CD14-positive monocyte (primary cell): ENCODE results near the gene TMEM190. TPM values are rescaled to one million over a fixed set of nuclear protein-coding genes. Genes with fewer than 3 reads are reported as not detected.

Experiments used
- DNase-seq, 3 donors: peaks; one replicate each; pipeline ENCODE4 v3.0.0-alpha.2; 2011 to 2022
- H2AFZ ChIP-seq: 2 replicates; pipeline ENCODE4 v1.6.0; 2012; ENCODE audit warnings: mild to moderate bottlenecking, low read depth, low read length, inconsistent platforms; ENCODE audit not compliant: insufficient read depth, poor library complexity, severe bottlenecking
- H3K27ac ChIP-seq, 2 donors: 1 replicate in 1 of 2; 2 replicates in 1 of 2; pipeline ENCODE4 v1.5.1; 2012 to 2013; ENCODE audit warnings: low read length in 2 of 2, control low read depth in 1 of 2, inconsistent platforms in 1 of 2, low read depth in 1 of 2, mild to moderate bottlenecking in 1 of 2
- H3K27me3 ChIP-seq, 2 donors: one replicate each; pipeline versions ENCODE4 v1.6.0 to v1.6.1; 2011 to 2013; ENCODE audit warnings: low read length in 2 of 2; ENCODE audit not compliant: control insufficient read depth in 2 of 2, insufficient read depth in 2 of 2
- H3K36me3 ChIP-seq, 2 donors: replicated peaks in 1 of 2; 1 replicate in 1 of 2; 2 replicates in 1 of 2; pipeline versions ENCODE4 v1.5.1 to v1.6.1; 2012 to 2013; ENCODE audit warnings: low read length in 2 of 2, control low read depth in 1 of 2, inconsistent platforms in 1 of 2, mild to moderate bottlenecking in 1 of 2; ENCODE audit not compliant: insufficient read depth in 2 of 2, control insufficient read depth in 1 of 2
- H3K4me1 ChIP-seq, 2 donors: 1 replicate in 1 of 2; 2 replicates in 1 of 2; pipeline versions ENCODE4 v1.5.1 to v1.6.1; 2012 to 2013; ENCODE audit warnings: low read length in 2 of 2, control low read depth in 1 of 2, inconsistent platforms in 1 of 2, mild to moderate bottlenecking in 1 of 2, moderate library complexity in 1 of 2; ENCODE audit not compliant: insufficient read depth in 2 of 2, control insufficient read depth in 1 of 2
- H3K4me2 ChIP-seq: replicated peaks from 2 replicates; pipeline ENCODE3; 2012; ENCODE audit warnings: low read length, moderate library complexity, mild to moderate bottlenecking; ENCODE audit not compliant: poor library complexity, severe bottlenecking; ENCODE audit errors: extremely low read depth
- H3K4me3 ChIP-seq, 3 experiments: fragments of 200-600 bp in 1 of 3; sonication (generic) in 1 of 3; replicated peaks in 1 of 3; 1 replicate in 2 of 3; 2 replicates in 1 of 3; pipeline ENCODE4 v1.5.1; 2011 to 2013; ENCODE audit warnings: low read length in 3 of 3, mild to moderate bottlenecking in 3 of 3, control low read depth in 2 of 3, low read depth in 2 of 3, inconsistent platforms in 1 of 3, moderate library complexity in 1 of 3
- H3K79me2 ChIP-seq: 2 replicates; pipeline ENCODE4 v1.6.0; 2012; ENCODE audit warnings: mild to moderate bottlenecking, control low read depth, inconsistent platforms, low read length, moderate library complexity; ENCODE audit not compliant: insufficient read depth
- H3K9ac ChIP-seq: 2 replicates; pipeline ENCODE4 v1.6.0; 2017; ENCODE audit warnings: low read length, mild to moderate bottlenecking; ENCODE audit not compliant: insufficient read depth, poor library complexity, severe bottlenecking
- H3K9me3 ChIP-seq, 2 donors: replicated peaks in 1 of 2; 1 replicate in 1 of 2; 2 replicates in 1 of 2; pipeline versions ENCODE4 v1.5.1 to v1.6.1; 2012 to 2013; ENCODE audit warnings: low read length in 2 of 2, control low read depth in 1 of 2; ENCODE audit not compliant: control insufficient read depth in 1 of 2, insufficient read depth in 1 of 2
- H4K20me1 ChIP-seq: 2 replicates; pipeline ENCODE4 v1.6.0; 2012; ENCODE audit warnings: mild to moderate bottlenecking, low read length, control low read depth, moderate library complexity; ENCODE audit not compliant: insufficient read depth
- H3K27ac Mint-ChIP-seq, 7 donors: one replicate each; pipeline ENCODE4 v1.8.0; 2020; ENCODE audit warnings: mild to moderate bottlenecking in 7 of 7, mixed read lengths in 7 of 7, moderate library complexity in 6 of 7, inconsistent platforms in 2 of 7
- H3K27me3 Mint-ChIP-seq, 3 donors: one replicate each; pipeline ENCODE4 v1.8.0; 2021 to 2022; ENCODE audit warnings: low read depth in 3 of 3, mild to moderate bottlenecking in 3 of 3, mixed read lengths in 3 of 3, moderate library complexity in 3 of 3, inconsistent platforms in 1 of 3
- H3K36me3 Mint-ChIP-seq, 2 donors: one replicate each; pipeline ENCODE4 v1.8.0; 2020; ENCODE audit warnings: mixed read lengths in 2 of 2, inconsistent platforms in 1 of 2, mild to moderate bottlenecking in 1 of 2
- H3K4me1 Mint-ChIP-seq: one replicate; pipeline ENCODE4 v1.8.0; 2020; ENCODE audit warnings: mild to moderate bottlenecking, mixed read lengths
- H3K4me3 Mint-ChIP-seq, 2 donors: one replicate each; pipeline ENCODE4 v1.8.0; 2020; ENCODE audit warnings: mild to moderate bottlenecking in 2 of 2, mixed read lengths in 2 of 2, moderate library complexity in 1 of 2
- H3K9me3 Mint-ChIP-seq, 7 donors: one replicate each; pipeline ENCODE4 v1.8.0; 2020 to 2022; ENCODE audit warnings: mixed read lengths in 7 of 7, mild to moderate bottlenecking in 6 of 7, moderate library complexity in 6 of 7, inconsistent platforms in 2 of 7
- CTCF ChIP-seq: fragments of 200-600 bp; IDR thresholded peaks from one replicate; pipeline ENCODE4 v1.8.0; 2022; ENCODE audit warnings: antibody characterized with exemption, mild to moderate bottlenecking
- WGBS: methylation state at CpG from one replicate; pipeline ENCODE4 v1.1.5; 2013; ENCODE audit warnings: missing lambda C conversion rate; ENCODE audit not compliant: insufficient coverage; 5-methylcytosine and 5-hydroxymethylcytosine counted together
- intact Hi-C, 2 donors: fragments of 100-400 bp; cut with micrococcal nuclease; formaldehyde crosslinking; loops; one replicate each; pipeline versions ENCODE4 v1.15.0 to v1.15.1; 2023
- polyA plus RNA-seq, 3 donors: library from polyadenylated mRNA; depleted of rRNA in 1 of 3; unstranded in 2 of 3; stranded (reverse) in 1 of 3; fragments of 300-500 nt in 2 of 3; fragments of >200 nt in 1 of 3; fragmentation: Illumina TruSeq in 2 of 3; gene quantifications; 1 replicate in 2 of 3; 2 replicates in 1 of 3; pipeline ENCODE4 v1.2.3, GENCODE V29; 2012 to 2021

TMEM190 gene
- polyA plus RNA-seq, 3 donors: not detected

DNA sequence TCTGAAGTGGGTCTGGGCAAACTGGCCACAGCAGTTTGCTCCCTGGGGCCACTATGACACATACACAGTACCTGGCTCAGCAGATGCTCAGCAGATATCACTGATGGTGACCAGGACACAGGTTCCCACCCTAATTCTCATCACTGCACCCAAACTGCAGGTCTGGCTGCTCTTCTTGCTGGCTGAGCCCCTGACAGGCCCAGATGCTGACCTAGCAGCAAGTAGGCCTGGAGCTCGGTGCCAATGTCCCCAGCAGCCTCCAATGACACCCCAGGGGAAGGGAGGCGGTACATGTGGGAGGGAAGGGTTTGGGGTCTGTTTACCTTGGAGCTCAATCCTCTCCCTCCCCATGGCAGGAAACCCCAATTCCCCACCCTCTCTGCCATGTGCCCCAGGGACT lies 25.9 kb downstream of the TMEM190 start:
- peaks cover 29% of the 10 kb centered on the region for H4K20me1 ChIP-seq
- H3K27ac ChIP-seq: peak overlapping the region in 1 of 2 donors; percentile 15
- no peaks in the 10 kb centered on the region for H3K9me3 ChIP-seq
- Mint-ChIP-seq H3K4me3 (no peak overlapping the region), H3K27ac (peak overlapping the region in 3 of 7 donors; percentile 30 to 78 (median 52)), H3K27me3 (peaks cover 0 to 3% (median 2%) of the 10 kb centered on the region in 3 donors), H3K36me3 (peaks cover 45 to 64% of the 10 kb centered on the region in 2 donors), H3K9me3 (peaks cover 0 to 2% (median 0%) of the 10 kb centered on the region in 7 donors), H3K4me1 (peaks cover 61% of the 10 kb centered on the region)
- H3K36me3 ChIP-seq: peaks cover 31 to 44% of the 10 kb centered on the region in 2 donors
- H3K4me2 ChIP-seq: no peak overlapping the region
- no CpG with 5 or more reads among the region's 2 CpGs for WGBS
- no peaks in the 10 kb centered on the region for H3K27me3 ChIP-seq
- no peak for TF ChIP-seq CTCF
- intact Hi-C loops: loop anchor here in 1 of 2 donors (10.0 kb wide), 1 partner anchor 202 kb away; the partner anchor contains the start of genes ZNF524 and ZNF865
- H3K4me1 ChIP-seq: peaks cover 43 to 64% of the 10 kb centered on the region in 2 donors
- no peak overlapping the region for H2AFZ ChIP-seq
- no peak overlapping the region for H3K4me3 ChIP-seq
- no peak overlapping the region for H3K9ac ChIP-seq
- DNase-seq: no peak
- peaks cover 75% of the 10 kb centered on the region for H3K79me2 ChIP-seq

DNA sequence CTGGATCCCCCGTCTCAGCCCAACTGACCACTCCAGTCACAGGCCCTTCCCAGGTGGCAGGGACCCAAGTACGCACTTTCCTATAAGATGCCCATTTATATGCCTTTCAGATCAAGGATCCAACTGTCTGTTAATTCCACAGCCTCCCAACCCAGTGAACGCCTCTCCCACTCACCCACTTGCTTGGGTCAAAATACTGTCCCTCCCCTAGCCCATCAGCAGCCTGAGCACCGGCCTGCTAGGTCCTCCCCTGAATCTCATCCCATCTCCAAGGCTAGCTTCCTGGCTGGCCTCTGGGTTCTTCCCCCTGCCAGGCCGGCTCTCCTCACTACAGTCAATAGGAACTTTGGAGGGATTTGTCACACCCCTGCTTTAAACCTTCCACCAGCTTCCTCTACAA lies 29.0 kb downstream of the TMEM190 start:
- Histone ChIP-seq H2AFZ (no peak overlapping the region), H3K9ac (no peak overlapping the region), H3K4me2 (peak overlapping the region; percentile 81), H3K27ac (peak overlapping the region in 1 of 2 donors; percentile 96), H4K20me1 (peaks cover 29% of the 10 kb centered on the region), H3K27me3 (no peaks in the 10 kb centered on the region), H3K79me2 (peaks cover 63% of the 10 kb centered on the region), H3K36me3 (peaks cover 28 to 39% of the 10 kb centered on the region in 2 donors), H3K9me3 (no peaks in the 10 kb centered on the region), H3K4me1 (peaks cover 22 to 41% of the 10 kb centered on the region in 2 donors), H3K4me3 (peak overlapping the region in 1 of 3 experiments; percentile 86)
- no peak for TF ChIP-seq CTCF
- H3K9me3 Mint-ChIP-seq: peaks cover 0 to 12% (median 2%) of the 10 kb centered on the region in 7 donors
- peaks cover 1 to 5% (median 4%) of the 10 kb centered on the region in 3 donors for H3K27me3 Mint-ChIP-seq
- peak overlapping the region; percentile 6 to 41 for H3K4me3 Mint-ChIP-seq
- intact Hi-C loops: loop anchor here (2.0 to 10.0 kb wide), 2 partner anchors 19 to 199 kb away; partner anchors contain the start of genes ZNF524 (in 1 of the 2) and ZNF865 (in 1 of the 2)
- DNase-seq: no peak
- 88% methylated on average over 5 of the region's 5 CpGs for WGBS
- H3K27ac Mint-ChIP-seq: peak overlapping the region in 6 of 7 donors; percentile 2 to 96 (median 80)
- H3K4me1 Mint-ChIP-seq: peaks cover 35% of the 10 kb centered on the region
- H3K36me3 Mint-ChIP-seq: peaks cover 42 to 55% of the 10 kb centered on the region in 2 donors
